Measurements from ENCODE around the gene ZNF423. TPM values are rescaled to one million over a fixed set of nuclear protein-coding genes. Genes with fewer than 3 reads are reported as not detected.
A peak's percentile ranks its signal among the peaks of the same experiment; 100 is the strongest.

The ZNF423 gene
- total and polyA plus RNA-seq, 12 donors: 1.7 to 10.6 (median 5.5) TPM

DNA sequence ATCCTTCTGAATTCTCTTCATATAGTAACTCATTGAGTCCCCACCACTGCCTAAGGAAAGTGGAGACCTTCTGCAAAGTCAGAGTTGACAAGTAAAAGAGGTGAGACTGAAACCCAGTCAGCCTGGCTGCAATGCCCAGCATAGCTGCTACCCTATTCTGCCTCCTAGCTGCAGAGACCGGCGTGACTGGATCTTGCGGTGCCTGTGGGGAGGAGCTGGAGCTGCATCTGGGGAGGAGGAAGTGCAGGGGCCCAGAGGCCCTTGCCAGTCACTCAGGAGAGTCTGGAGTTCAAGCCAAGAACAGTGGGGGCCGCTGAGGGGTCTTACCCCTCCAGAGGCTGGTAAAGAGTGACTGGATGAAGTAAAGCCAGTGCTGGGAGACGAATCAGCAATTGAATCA lies 35.0 kb upstream of the ZNF423 start:
- intact Hi-C loops (cut with DNase I): no loop called here
- Histone ChIP-seq H3K36me3 (replicated peaks in 1 of 2) (no peaks in the 10 kb centered on the region), H3K27ac (no peak overlapping the region)

GRCh38 chr16:49889725-49890397 lies 33.9 kb upstream of the ZNF423 start:
- no peaks in the 10 kb centered on the region for H3K27me3 ChIP-seq
- TF ChIP-seq CTCF (IDR thresholded peaks at IDR 0.05) (no peak), POLR2A (IDR thresholded peaks at IDR 0.05) (no peak)
- no peak for DNase-seq
- H3K9me3 ChIP-seq (replicated peaks in 1 of 3): no peaks in the 10 kb centered on the region
- H3K4me1 ChIP-seq (replicated peaks in 1 of 2): no peaks in the 10 kb centered on the region
- intact Hi-C loops (cut with DNase I): no loop called here
- H3K36me3 ChIP-seq (replicated peaks in 1 of 2): no peaks in the 10 kb centered on the region
- H3K4me3 ChIP-seq: no peak overlapping the region
- WGBS, 4 donors: 89 to 93% (median 90%) methylated on average over 5 of the region's 5 CpGs
- no peak overlapping the region for H3K27ac ChIP-seq

More for the DNA sequence above, 35.0 kb upstream of the ZNF423 start:
- 46 to 52% (median 49%) methylated on average over 5 of the region's 5 CpGs for WGBS, 4 donors
- no peak for DNase-seq
- Histone ChIP-seq H3K27me3 (no peaks in the 10 kb centered on the region), H3K9me3 (replicated peaks in 1 of 3) (no peaks in the 10 kb centered on the region), H3K4me1 (replicated peaks in 1 of 2) (no peaks in the 10 kb centered on the region), H3K4me3 (no peak overlapping the region)
- TF ChIP-seq POLR2A (IDR thresholded peaks at IDR 0.05): no peak
- peak in 2 of 6 experiments; percentile 9 to 12 for TF ChIP-seq CTCF (IDR thresholded peaks at IDR 0.05)

DNA sequence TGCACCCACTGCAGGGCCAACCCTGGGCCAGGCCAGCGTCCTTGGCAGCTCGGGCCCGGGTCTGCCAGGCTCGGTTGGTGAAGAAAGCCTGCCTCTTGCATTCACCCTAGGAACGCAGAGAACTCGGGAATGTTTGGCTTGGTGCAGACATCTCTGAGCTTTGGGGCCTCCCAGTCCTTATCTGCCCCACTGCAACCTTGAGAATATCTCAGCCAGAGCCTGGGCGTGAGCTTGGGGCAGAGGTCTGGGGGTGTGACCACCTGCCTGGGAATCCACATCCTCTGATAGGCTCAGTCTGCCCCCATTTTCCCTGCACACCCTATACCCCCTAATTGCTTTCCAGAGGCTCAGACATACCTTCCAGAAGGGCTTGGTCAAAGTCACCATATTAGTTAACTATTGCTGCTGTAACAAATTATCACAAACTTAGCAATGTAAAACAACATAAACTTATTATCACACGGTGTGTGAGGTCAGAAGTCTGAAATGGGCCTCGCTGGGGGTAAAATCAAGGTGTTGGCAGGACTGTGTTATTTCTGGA lies 30.7 kb upstream of the ZNF423 start:
- Histone ChIP-seq H3K4me3 (no peak overlapping the region), H3K4me1 (replicated peaks in 1 of 2) (no peaks in the 10 kb centered on the region), H3K27me3 (no peaks in the 10 kb centered on the region), H3K36me3 (replicated peaks in 1 of 2) (no peaks in the 10 kb centered on the region), H3K27ac (no peak overlapping the region), H3K9me3 (replicated peaks in 1 of 3) (no peaks in the 10 kb centered on the region)
- DNase-seq: no peak
- intact Hi-C loops (cut with DNase I): no loop called here
- WGBS, 4 donors: 61 to 78% (median 71%) methylated on average over 9 of the region's 9 CpGs
- TF ChIP-seq POLR2A (IDR thresholded peaks at IDR 0.05) (no peak), CTCF (IDR thresholded peaks at IDR 0.05) (no peak)

GRCh38 chr16:49884033-49885015 lies 28.4 kb upstream of the ZNF423 start:
- intact Hi-C loops (cut with DNase I): no loop called here
- Histone ChIP-seq H3K27ac (no peak overlapping the region), H3K27me3 (no peaks in the 10 kb centered on the region), H3K36me3 (replicated peaks in 1 of 2) (no peaks in the 10 kb centered on the region), H3K4me1 (replicated peaks in 1 of 2) (no peaks in the 10 kb centered on the region), H3K9me3 (replicated peaks in 1 of 3) (no peaks in the 10 kb centered on the region), H3K4me3 (no peak overlapping the region)
- DNase-seq: no peak
- WGBS, 4 donors: 61 to 65% (median 63%) methylated on average over 14 of the region's 14 CpGs
- TF ChIP-seq POLR2A (IDR thresholded peaks at IDR 0.05): no peak
- no peak for TF ChIP-seq CTCF (IDR thresholded peaks at IDR 0.05)
